Endothelial cell of umbilical vein (primary cell): Measurements from ENCODE around the gene CNNM2.

Source experiments
- EZH2 ChIP-seq: IDR thresholded peaks from 2 replicates; pipeline ENCODE4 v1.6.1; 2012; ENCODE audit warnings: borderline replicate concordance, low read depth, mild to moderate bottlenecking, moderate library complexity, low read length, inconsistent platforms; ENCODE audit not compliant: severe bottlenecking
- MYC ChIP-seq: IDR thresholded peaks from one replicate; pipeline ENCODE4 v1.6.1; 2011; ENCODE audit warnings: mild to moderate bottlenecking, low read depth, low read length
- POLR2A ChIP-seq: IDR thresholded peaks from 2 replicates; pipeline ENCODE4 v1.6.1; 2012; ENCODE audit warnings: low read depth, mild to moderate bottlenecking, control low read depth, low read length
- POLR2AphosphoS5 ChIP-seq: IDR thresholded peaks from 2 replicates; pipeline ENCODE4 v1.6.1; 2012; ENCODE audit warnings: low read depth, mild to moderate bottlenecking, control low read depth, low read length, moderate library complexity; ENCODE audit not compliant: insufficient read depth
- TF ChIP-seq, protein P1 (sequence below), 2 donors: IDR thresholded peaks; 1 replicate in 1 of 2; 2 replicates in 1 of 2; pipeline ENCODE4 v1.5.1; 2011; ENCODE audit warnings: low read length in 2 of 2, mild to moderate bottlenecking in 2 of 2, moderate library complexity in 2 of 2, control low read depth in 1 of 2, inconsistent platforms in 1 of 2, low read depth in 1 of 2; ENCODE audit not compliant: insufficient read depth in 1 of 2; ENCODE audit errors: extremely low read depth in 1 of 2
- TF ChIP-seq, protein P2 (sequence below): IDR thresholded peaks from 2 replicates; pipeline ENCODE4 v1.6.1; 2011; ENCODE audit not compliant: insufficient read depth, insufficient read length

DNA sequence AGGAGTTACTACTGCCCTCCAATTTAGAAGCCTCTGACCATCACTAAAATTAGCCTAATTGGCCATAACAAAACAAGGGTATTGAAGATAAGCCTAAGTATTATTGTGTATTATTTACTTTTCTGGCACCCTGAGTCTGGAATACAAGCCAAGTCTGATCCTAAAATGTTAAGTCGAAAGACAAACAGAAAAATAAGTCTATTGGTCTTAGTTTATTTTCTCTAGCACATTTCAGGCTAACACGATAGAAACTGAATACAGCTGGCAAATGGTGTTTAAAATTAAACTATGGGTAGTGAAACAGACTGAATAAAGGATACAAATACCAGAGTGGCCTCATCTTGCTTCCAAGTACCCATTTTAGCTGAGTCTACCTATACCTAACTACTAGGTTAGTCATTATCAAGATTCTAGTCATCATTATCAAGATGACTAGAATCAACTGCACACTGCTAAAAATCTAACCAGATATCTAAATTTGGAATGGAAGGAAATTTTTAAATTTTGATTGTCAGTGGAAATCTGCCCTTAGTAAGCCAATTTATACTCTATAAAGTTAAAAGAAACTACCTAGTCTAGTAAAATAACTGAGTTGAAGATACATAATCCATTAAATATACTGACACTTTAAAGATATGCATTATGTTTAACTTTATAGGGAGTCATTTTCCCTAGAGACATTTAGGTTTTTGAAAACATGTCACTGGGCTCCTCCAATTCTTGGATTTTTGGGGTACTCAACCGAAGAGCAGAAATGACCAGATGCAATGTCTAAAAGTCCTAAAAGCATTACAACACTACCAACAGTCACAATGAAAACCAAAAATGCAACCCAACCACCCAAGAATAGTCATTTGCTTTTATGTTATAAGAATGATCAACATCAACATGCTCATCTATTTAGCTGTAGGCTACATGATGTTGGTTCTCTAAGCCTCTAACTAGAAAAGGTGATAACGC is 194.1 kb downstream of the CNNM2 start:
- TF ChIP-seq POLR2AphosphoS5 (no peak), EZH2 (no peak), MYC (no peak), POLR2A (no peak)
- TF ChIP-seq, protein P1, sequence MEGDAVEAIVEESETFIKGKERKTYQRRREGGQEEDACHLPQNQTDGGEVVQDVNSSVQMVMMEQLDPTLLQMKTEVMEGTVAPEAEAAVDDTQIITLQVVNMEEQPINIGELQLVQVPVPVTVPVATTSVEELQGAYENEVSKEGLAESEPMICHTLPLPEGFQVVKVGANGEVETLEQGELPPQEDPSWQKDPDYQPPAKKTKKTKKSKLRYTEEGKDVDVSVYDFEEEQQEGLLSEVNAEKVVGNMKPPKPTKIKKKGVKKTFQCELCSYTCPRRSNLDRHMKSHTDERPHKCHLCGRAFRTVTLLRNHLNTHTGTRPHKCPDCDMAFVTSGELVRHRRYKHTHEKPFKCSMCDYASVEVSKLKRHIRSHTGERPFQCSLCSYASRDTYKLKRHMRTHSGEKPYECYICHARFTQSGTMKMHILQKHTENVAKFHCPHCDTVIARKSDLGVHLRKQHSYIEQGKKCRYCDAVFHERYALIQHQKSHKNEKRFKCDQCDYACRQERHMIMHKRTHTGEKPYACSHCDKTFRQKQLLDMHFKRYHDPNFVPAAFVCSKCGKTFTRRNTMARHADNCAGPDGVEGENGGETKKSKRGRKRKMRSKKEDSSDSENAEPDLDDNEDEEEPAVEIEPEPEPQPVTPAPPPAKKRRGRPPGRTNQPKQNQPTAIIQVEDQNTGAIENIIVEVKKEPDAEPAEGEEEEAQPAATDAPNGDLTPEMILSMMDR (IDR thresholded peaks at IDR 0.05; ENCODE audit: extremely low read depth in 1 of 2, insufficient read depth in 1 of 2, low read depth in 1 of 2, low read length in 2 of 2), result no peak
- TF ChIP-seq, protein P2, sequence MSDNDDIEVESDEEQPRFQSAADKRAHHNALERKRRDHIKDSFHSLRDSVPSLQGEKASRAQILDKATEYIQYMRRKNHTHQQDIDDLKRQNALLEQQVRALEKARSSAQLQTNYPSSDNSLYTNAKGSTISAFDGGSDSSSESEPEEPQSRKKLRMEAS, result no peak
